Loucy (cell line): ENCODE data around the gene BABAM2.

Experiments
- H2AFZ ChIP-seq: fragments of 200-600 bp; sonication (generic); 2 replicates; pipeline ENCODE4 v1.6.0; 2016; ENCODE audit warnings: antibody characterized with exemption, mild to moderate bottlenecking, low read length, moderate library complexity
- H3F3A ChIP-seq: fragments of 200-600 bp; 2 replicates; pipeline ENCODE4 v1.6.0; 2016; ENCODE audit warnings: antibody characterized with exemption, low read depth, mild to moderate bottlenecking
- H3K27me3 ChIP-seq: fragments of 200-600 bp; sonication (generic); 2 replicates; pipeline ENCODE4 v1.6.1; 2014; ENCODE audit warnings: low read length, mild to moderate bottlenecking; ENCODE audit not compliant: insufficient read depth, poor library complexity, severe bottlenecking
- H3K36me3 ChIP-seq: fragments of 200-600 bp; sonication (generic); 2 replicates; pipeline ENCODE4 v1.6.1; 2016; ENCODE audit warnings: low read length; ENCODE audit not compliant: insufficient read depth
- H3K4me1 ChIP-seq: fragments of 200-600 bp; sonication (generic); 2 replicates; pipeline ENCODE4 v1.5.1; 2014; ENCODE audit warnings: low read length, mild to moderate bottlenecking; ENCODE audit not compliant: insufficient read depth, poor library complexity, severe bottlenecking
- H3K4me2 ChIP-seq: fragments of 200-600 bp; sonication (generic); 2 replicates; pipeline ENCODE4 v1.6.0; 2014; ENCODE audit warnings: antibody characterized with exemption, low read length, low read depth, mild to moderate bottlenecking; ENCODE audit not compliant: poor library complexity, severe bottlenecking
- H3K4me3 ChIP-seq: fragments of 200-600 bp; sonication (generic); 2 replicates; pipeline ENCODE4 v1.5.1; 2014; ENCODE audit warnings: low read length, mild to moderate bottlenecking, mixed read lengths; ENCODE audit not compliant: poor library complexity, severe bottlenecking
- H3K79me2 ChIP-seq: fragments of 200-600 bp; sonication (generic); 2 replicates; pipeline ENCODE4 v1.6.1; 2014; ENCODE audit warnings: low read length; ENCODE audit not compliant: insufficient read depth
- H3K9ac ChIP-seq: fragments of 200-600 bp; sonication (generic); 2 replicates; pipeline ENCODE4 v1.6.0; 2014; ENCODE audit warnings: mild to moderate bottlenecking, low read depth, low read length, moderate library complexity; ENCODE audit not compliant: poor library complexity, severe bottlenecking
- H3K9me2 ChIP-seq: fragments of 200-600 bp; sonication (generic); replicated peaks from 2 replicates; pipeline ENCODE4 v1.6.1; 2016; ENCODE audit warnings: low read depth, low read length, mixed read lengths
- H3K9me3 ChIP-seq: fragments of 200-600 bp; sonication (generic); 2 replicates; pipeline ENCODE4 v1.6.1; 2014; ENCODE audit warnings: mild to moderate bottlenecking, antibody characterized with exemption, low read length, low read depth; ENCODE audit not compliant: insufficient read depth
- H4K20me1 ChIP-seq: fragments of 200-600 bp; sonication (generic); 2 replicates; pipeline ENCODE4 v1.6.0; 2014; ENCODE audit warnings: antibody characterized with exemption, low read length, mild to moderate bottlenecking; ENCODE audit not compliant: insufficient read depth, poor library complexity, severe bottlenecking
- EZH2phosphoT487 ChIP-seq: fragments of 200-600 bp; IDR thresholded peaks from 2 replicates; pipeline ENCODE4 v1.6.1; 2018; ENCODE audit warnings: antibody characterized with exemption, mild to moderate bottlenecking, moderate library complexity, borderline replicate concordance
- TF ChIP-seq, protein P1 (sequence below): fragments of 200-600 bp; sonication (generic); conservative IDR thresholded peaks from 2 replicates; pipeline ENCODE4 v1.5.1; 2014; ENCODE audit warnings: mild to moderate bottlenecking, antibody characterized with exemption, low read length

Gene BABAM2

DNA sequence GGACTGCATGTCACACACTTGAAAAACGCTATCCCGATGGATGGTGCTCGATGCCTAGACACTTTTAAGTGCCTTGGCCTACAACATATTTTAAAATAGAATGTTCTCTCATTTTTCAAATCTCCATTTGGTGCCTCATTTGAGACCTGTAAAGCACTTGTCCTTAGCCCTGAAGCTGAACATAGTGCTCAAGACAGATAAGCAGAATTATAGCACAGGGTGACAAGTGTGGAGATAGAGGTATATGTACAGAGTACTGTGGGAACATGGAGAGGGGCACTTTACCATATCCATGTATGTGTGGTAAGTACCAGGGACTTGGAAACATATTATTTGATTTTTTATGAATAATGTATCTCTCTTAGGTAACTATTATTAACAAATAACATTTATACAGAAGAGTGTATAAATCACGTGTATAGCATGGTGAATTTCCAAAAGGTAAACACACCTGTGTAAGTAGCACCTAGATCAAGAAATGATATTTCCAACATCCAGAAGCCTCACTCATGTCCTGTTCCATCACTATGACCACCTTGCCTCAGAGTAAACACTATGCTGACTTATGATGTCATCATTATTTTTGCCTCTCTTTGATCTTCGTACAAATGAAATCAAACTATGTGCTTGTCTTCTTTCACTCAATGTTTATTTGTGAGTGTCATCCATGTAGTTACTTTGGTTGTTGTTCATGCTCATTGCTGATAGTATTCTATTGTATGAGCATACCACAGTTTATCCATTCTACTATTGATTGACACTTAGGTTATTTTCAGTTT, 103.6 kb downstream of the BABAM2 start:
- TF ChIP-seq, protein P1, sequence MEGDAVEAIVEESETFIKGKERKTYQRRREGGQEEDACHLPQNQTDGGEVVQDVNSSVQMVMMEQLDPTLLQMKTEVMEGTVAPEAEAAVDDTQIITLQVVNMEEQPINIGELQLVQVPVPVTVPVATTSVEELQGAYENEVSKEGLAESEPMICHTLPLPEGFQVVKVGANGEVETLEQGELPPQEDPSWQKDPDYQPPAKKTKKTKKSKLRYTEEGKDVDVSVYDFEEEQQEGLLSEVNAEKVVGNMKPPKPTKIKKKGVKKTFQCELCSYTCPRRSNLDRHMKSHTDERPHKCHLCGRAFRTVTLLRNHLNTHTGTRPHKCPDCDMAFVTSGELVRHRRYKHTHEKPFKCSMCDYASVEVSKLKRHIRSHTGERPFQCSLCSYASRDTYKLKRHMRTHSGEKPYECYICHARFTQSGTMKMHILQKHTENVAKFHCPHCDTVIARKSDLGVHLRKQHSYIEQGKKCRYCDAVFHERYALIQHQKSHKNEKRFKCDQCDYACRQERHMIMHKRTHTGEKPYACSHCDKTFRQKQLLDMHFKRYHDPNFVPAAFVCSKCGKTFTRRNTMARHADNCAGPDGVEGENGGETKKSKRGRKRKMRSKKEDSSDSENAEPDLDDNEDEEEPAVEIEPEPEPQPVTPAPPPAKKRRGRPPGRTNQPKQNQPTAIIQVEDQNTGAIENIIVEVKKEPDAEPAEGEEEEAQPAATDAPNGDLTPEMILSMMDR = no peak
- TF ChIP-seq EZH2phosphoT487 = no peak
- H3K9me2 ChIP-seq = no peaks in the 10 kb centered on the region
- no peak overlapping the region for H3K9ac ChIP-seq
- H3K4me3 ChIP-seq = no peak overlapping the region
- H3K36me3 ChIP-seq = no peaks in the 10 kb centered on the region
- no peaks in the 10 kb centered on the region for H3K9me3 ChIP-seq
- H3K4me1 ChIP-seq = peaks cover 5% of the 10 kb centered on the region
- no peaks in the 10 kb centered on the region for H4K20me1 ChIP-seq
- no peak overlapping the region for H3K4me2 ChIP-seq
- H3K79me2 ChIP-seq = no peaks in the 10 kb centered on the region
- H2AFZ ChIP-seq = no peak overlapping the region
- H3K27me3 ChIP-seq = no peaks in the 10 kb centered on the region
- no peaks in the 10 kb centered on the region for H3F3A ChIP-seq

DNA sequence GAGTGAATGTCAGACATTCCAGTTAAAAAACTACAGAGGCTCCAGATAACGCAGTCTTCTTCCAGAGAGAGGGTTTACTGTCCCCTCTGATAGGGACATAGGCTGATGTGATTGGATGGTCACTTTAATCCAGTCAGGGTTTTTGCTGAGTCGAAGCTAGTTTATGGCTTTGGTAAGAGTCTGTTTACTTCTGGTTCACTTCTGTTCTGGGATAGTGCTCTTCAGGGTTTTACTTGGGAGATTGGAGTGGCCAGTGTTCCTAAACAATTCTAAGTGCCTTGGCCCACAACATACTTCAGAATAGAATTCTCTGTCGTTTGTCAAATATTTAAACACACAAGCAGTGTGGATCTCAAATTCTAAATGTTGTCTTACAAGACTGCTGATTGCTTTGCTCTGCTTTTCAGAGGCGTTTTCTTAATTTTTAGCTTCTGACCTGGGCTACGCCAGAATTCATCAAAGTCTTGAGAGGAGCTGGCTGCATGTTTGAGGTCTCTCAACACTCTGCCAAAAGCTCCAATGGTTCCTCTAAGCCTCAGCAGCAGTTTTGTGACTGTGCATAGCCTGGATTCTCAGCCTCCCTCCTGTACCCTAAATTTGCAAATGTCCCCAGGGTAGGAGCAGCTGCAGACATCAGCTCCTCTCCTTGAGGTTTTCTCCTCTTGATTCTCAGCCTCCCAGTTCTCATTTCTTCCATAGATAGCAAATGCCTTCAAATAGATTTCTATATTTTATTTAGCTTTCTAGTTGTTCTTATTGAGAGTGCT, 105.8 kb downstream of the BABAM2 start:
- Histone ChIP-seq H3K36me3 (no peaks in the 10 kb centered on the region), H2AFZ (no peak overlapping the region), H3K27me3 (no peaks in the 10 kb centered on the region), H3K9me3 (no peaks in the 10 kb centered on the region), H3K4me3 (no peak overlapping the region), H3K79me2 (no peaks in the 10 kb centered on the region), H4K20me1 (no peaks in the 10 kb centered on the region), H3K9ac (no peak overlapping the region), H3K9me2 (no peaks in the 10 kb centered on the region), H3F3A (no peaks in the 10 kb centered on the region), H3K4me2 (no peak overlapping the region), H3K4me1 (no peaks in the 10 kb centered on the region)
- TF ChIP-seq EZH2phosphoT487 = no peak
- TF ChIP-seq, protein P1 = no peak

DNA sequence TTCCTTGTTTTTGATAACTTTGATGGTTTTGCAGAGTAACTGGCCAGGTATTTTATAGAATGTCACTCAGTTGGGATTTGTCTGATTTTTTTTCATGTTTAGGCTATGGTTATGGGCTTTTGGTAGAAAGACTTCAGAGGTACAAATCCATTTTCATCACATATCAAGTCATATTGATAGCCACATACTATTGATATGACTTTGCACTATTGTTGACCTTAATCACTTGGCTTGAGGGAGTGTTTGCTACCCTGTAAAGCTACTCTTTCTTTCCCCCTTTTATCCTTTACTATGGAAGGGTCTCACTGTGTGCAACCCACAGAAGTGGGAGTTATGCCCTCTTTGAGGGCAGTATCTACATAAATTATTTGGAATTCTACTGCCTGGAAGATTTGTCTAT, 109.8 kb downstream of the BABAM2 start:
- H3K4me2 ChIP-seq = no peak overlapping the region
- no peak overlapping the region for H3K9ac ChIP-seq
- no peaks in the 10 kb centered on the region for H3F3A ChIP-seq
- no peaks in the 10 kb centered on the region for H3K9me2 ChIP-seq
- no peaks in the 10 kb centered on the region for H4K20me1 ChIP-seq
- H3K36me3 ChIP-seq = no peaks in the 10 kb centered on the region
- H3K4me3 ChIP-seq = no peak overlapping the region
- H2AFZ ChIP-seq = no peak overlapping the region
- H3K4me1 ChIP-seq = peaks cover 12% of the 10 kb centered on the region
- no peak for TF ChIP-seq EZH2phosphoT487
- TF ChIP-seq, protein P1 = no peak
- no peaks in the 10 kb centered on the region for H3K79me2 ChIP-seq
- H3K27me3 ChIP-seq = no peaks in the 10 kb centered on the region
- no peaks in the 10 kb centered on the region for H3K9me3 ChIP-seq
